GM12878 (cell line): ENCODE measurements around the gene RGS16. TPM values are rescaled to one million over a fixed set of nuclear protein-coding genes. Genes with fewer than 3 reads are reported as not detected.

Experiments
- BACH1 ChIP-seq: fragments of 450-650 bp; IDR thresholded peaks from 2 replicates; pipeline ENCODE4 v1.6.1; 2017; ENCODE audit warnings: mild to moderate bottlenecking, borderline replicate concordance
- ELK1 ChIP-seq: IDR thresholded peaks from 2 replicates; pipeline ENCODE4 v1.6.1; 2012; ENCODE audit warnings: low read depth, low read length, improper control_type of control experiment
- IRF3 ChIP-seq: fragments of 450-650 bp; IDR thresholded peaks from 2 replicates; pipeline ENCODE4 v1.6.1; 2014; ENCODE audit warnings: mild to moderate bottlenecking
- LARP7 ChIP-seq: fragments of 450-650 bp; IDR thresholded peaks from 2 replicates; pipeline ENCODE4 v1.6.1; 2017; ENCODE audit warnings: mild to moderate bottlenecking
- MLLT1 ChIP-seq: fragments of 450-650 bp; IDR thresholded peaks from 2 replicates; pipeline ENCODE4 v1.6.1; 2016; ENCODE audit warnings: mild to moderate bottlenecking
- RELA ChIP-seq: fragments of 450-650 bp; IDR thresholded peaks from 2 replicates; pipeline ENCODE4 v1.8.0; 2014; ENCODE audit warnings: borderline replicate concordance; ENCODE audit not compliant: partially characterized antibody
- RFX5 ChIP-seq: IDR thresholded peaks from 2 replicates; pipeline ENCODE4 v1.6.1; 2011; ENCODE audit warnings: low read depth, low read length, improper control_type of control experiment
- SIN3A ChIP-seq: IDR thresholded peaks from 2 replicates; pipeline ENCODE4 v1.6.1; 2012; ENCODE audit warnings: low read depth, low read length, improper control_type of control experiment
- SIX5 ChIP-seq: IDR thresholded peaks from 2 replicates; pipeline ENCODE4 v1.6.1; 2011; ENCODE audit warnings: mild to moderate bottlenecking, low read depth, low read length, moderate library complexity; ENCODE audit not compliant: severe bottlenecking
- ZBED1 ChIP-seq: IDR thresholded peaks from 2 replicates; pipeline ENCODE4 v1.6.1; 2016; ENCODE audit warnings: borderline replicate concordance
- ZNF24 ChIP-seq: fragments of 450-650 bp; IDR thresholded peaks from 2 replicates; pipeline ENCODE4 v1.6.1; 2017; ENCODE audit warnings: antibody characterized with exemption, mild to moderate bottlenecking
- ZNF592 ChIP-seq: fragments of 450-650 bp; IDR thresholded peaks from 2 replicates; pipeline ENCODE4 v1.6.1; 2017; ENCODE audit warnings: mild to moderate bottlenecking, moderate library complexity
- polyA plus RNA-seq, 11 experiments: library from polyadenylated mRNA; depleted of rRNA in 4 of 11; unstranded in 6 of 11; stranded (reverse) in 5 of 11; fragments of >200 nt; fragmentation: Nextera tagmentation in 4 of 11; fragmentation: Illumina TruSeq in 1 of 11; extraction: Ambion mirVana in 4 of 11; extraction: Trizol in 1 of 11; gene quantifications; 1 replicate in 1 of 11; 2 replicates in 10 of 11; pipeline versions ENCODE4 v1.2.1 to v1.2.3, GENCODE V29; 2011 to 2016; ENCODE audit warnings: inconsistent platforms in 2 of 11, missing spikeins in 2 of 11, low read depth in 1 of 11
- total RNA-seq, 4 experiments: library from RNA; depleted of rRNA in 3 of 4; stranded (reverse); fragments of >200 nt in 3 of 4; fragmentation: Illumina TruSeq in 1 of 4; extraction: Trizol in 1 of 4; gene quantifications; 2 replicates each; pipeline versions ENCODE4 v1.2.1 to v1.2.3, GENCODE V29; 2013 to 2021
- TF ChIP-seq, protein P1 (sequence below): IDR thresholded peaks from 2 replicates; pipeline ENCODE4 v1.6.1; 2011; ENCODE audit warnings: mild to moderate bottlenecking, low read depth, low read length, moderate library complexity; ENCODE audit not compliant: insufficient replicate concordance
- TF ChIP-seq, protein P2 (sequence below): fragments of 450-650 bp; IDR thresholded peaks from 2 replicates; pipeline ENCODE4 v1.6.1; 2017; ENCODE audit warnings: mild to moderate bottlenecking
- TF ChIP-seq, protein P3 (sequence below): IDR thresholded peaks from 2 replicates; pipeline ENCODE4 v1.6.1; 2011; ENCODE audit warnings: borderline replicate concordance, low read depth, mild to moderate bottlenecking, moderate library complexity, low read length; ENCODE audit not compliant: insufficient read depth, poor library complexity, severe bottlenecking

Gene RGS16
- total and polyA plus RNA-seq, 10 of the 15 experiments (the other 5 are each of a cell fraction or from before 2014, with no cell fraction given) = 16.4 to 58.2 (median 44.6) TPM

DNA sequence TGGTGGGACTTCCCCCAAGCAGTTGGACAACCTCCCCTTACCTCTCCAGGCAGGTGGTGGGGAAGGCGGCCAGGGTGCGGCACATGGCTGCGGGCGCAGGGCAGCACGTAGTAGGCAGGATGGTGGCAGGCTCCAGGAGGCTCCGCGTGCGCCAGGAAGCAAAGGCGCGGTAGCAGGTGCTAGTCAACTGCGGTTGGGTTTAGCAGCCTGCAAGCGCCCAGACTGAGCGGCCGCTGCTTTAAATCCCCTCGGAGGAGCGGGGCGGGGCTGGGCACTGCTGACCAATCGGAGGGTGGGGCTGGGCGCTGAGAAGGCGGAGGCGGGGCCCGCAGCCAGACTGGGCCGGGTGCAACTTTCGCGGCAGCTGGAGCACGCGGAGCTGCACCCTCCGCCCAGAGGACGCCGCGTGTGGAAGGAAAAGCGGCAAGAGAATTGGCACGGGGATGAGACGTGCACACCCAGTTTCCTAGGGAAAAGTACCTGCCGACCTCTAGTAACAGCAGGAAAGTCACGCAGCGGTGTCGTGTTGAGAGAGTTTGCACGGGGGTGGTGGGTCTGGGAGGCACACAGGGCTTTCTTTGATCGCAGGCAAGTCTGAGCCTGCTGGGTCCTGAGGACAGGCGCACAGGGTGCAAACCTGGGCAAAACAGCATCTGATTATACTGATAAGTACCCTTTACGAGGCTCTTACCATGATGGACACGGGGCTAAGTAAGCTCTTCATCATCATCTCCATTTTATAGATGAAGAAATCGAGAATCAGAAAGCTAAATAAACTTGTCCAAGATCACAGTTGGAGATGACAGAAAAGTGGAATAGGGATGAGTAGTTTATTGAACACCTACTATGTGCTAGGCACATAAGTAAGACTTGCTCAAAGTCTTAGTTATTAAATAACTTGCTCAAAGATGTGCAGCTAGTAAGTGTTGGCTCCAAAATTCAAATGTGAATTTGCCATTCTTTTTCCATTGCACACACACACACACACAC lies at the start of gene RGS16 (continued):
- TF ChIP-seq, protein P1, sequence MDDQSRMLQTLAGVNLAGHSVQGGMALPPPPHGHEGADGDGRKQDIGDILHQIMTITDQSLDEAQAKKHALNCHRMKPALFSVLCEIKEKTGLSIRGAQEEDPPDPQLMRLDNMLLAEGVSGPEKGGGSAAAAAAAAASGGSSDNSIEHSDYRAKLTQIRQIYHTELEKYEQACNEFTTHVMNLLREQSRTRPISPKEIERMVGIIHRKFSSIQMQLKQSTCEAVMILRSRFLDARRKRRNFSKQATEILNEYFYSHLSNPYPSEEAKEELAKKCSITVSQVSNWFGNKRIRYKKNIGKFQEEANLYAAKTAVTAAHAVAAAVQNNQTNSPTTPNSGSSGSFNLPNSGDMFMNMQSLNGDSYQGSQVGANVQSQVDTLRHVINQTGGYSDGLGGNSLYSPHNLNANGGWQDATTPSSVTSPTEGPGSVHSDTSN = peak; percentile 2
- TF ChIP-seq ZNF24 (no peak), ZNF592 (no peak), BACH1 (peak; percentile 72; the same call in 1 of the 2 replicates), RFX5 (no peak), ELK1 (no peak; the same call in 1 of the 2 replicates), ZBED1 (peak; percentile 42; the same call in 1 of the 2 replicates), RELA (no peak), SIX5 (no peak), LARP7 (peak; percentile 58), IRF3 (no peak), SIN3A (no peak), MLLT1 (peak; percentile 75)
- TF ChIP-seq, protein P2, sequence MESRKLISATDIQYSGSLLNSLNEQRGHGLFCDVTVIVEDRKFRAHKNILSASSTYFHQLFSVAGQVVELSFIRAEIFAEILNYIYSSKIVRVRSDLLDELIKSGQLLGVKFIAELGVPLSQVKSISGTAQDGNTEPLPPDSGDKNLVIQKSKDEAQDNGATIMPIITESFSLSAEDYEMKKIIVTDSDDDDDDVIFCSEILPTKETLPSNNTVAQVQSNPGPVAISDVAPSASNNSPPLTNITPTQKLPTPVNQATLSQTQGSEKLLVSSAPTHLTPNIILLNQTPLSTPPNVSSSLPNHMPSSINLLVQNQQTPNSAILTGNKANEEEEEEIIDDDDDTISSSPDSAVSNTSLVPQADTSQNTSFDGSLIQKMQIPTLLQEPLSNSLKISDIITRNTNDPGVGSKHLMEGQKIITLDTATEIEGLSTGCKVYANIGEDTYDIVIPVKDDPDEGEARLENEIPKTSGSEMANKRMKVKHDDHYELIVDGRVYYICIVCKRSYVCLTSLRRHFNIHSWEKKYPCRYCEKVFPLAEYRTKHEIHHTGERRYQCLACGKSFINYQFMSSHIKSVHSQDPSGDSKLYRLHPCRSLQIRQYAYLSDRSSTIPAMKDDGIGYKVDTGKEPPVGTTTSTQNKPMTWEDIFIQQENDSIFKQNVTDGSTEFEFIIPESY = no peak
- TF ChIP-seq, protein P3, sequence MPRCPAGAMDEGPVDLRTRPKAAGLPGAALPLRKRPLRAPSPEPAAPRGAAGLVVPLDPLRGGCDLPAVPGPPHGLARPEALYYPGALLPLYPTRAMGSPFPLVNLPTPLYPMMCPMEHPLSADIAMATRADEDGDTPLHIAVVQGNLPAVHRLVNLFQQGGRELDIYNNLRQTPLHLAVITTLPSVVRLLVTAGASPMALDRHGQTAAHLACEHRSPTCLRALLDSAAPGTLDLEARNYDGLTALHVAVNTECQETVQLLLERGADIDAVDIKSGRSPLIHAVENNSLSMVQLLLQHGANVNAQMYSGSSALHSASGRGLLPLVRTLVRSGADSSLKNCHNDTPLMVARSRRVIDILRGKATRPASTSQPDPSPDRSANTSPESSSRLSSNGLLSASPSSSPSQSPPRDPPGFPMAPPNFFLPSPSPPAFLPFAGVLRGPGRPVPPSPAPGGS = no peak
